Measurements from ENCODE around the gene ANAPC10. TPM values are rescaled to one million over a fixed set of nuclear protein-coding genes. Genes with fewer than 3 reads are reported as not detected.

Gene ANAPC10
- total RNA-seq, 4 donors from 2014 or later, result 13.1 to 59.0 (median 27.9) TPM

- no peaks in the 10 kb centered on the region for H3K27me3 ChIP-seq
- DNase-seq, result no peak
- no peak for TF ChIP-seq POLR2A (IDR thresholded peaks at IDR 0.05)
- TF ChIP-seq CTCF (IDR thresholded peaks at IDR 0.05), result no peak
- no peak overlapping the region for H3K4me3 ChIP-seq
- H3K27ac ChIP-seq, result no peak overlapping the region
- intact Hi-C loops (cut with DNase I; ENCODE audit: low total_unique reads), result no loop called here
- no peaks in the 10 kb centered on the region for H3K9me3 ChIP-seq
- peaks cover 5 to 7% of the 10 kb centered on the region in 2 donors for H3K4me1 ChIP-seq
- H3K36me3 ChIP-seq, result no peaks in the 10 kb centered on the region
Observed at GRCh38 chr4:145093638-145094037, 4.4 kb downstream of the ANAPC10 start.

GRCh38 chr4:145090380-145090779 is 7.6 kb downstream of the ANAPC10 start:
- H3K27me3 ChIP-seq, result no peaks in the 10 kb centered on the region
- H3K36me3 ChIP-seq, result no peaks in the 10 kb centered on the region
- intact Hi-C loops (cut with DNase I; ENCODE audit: low total_unique reads), result no loop called here
- DNase-seq, result no peak
- no peak for TF ChIP-seq CTCF (IDR thresholded peaks at IDR 0.05)
- H3K27ac ChIP-seq, result no peak overlapping the region
- H3K4me1 ChIP-seq, result no peaks in the 10 kb centered on the region
- H3K4me3 ChIP-seq, result no peak overlapping the region
- no peaks in the 10 kb centered on the region for H3K9me3 ChIP-seq

GRCh38 chr4:145083891-145084605 is 13.9 kb downstream of the ANAPC10 start:
- H3K4me1 ChIP-seq, result no peaks in the 10 kb centered on the region
- no peaks in the 10 kb centered on the region for H3K27me3 ChIP-seq
- no peak for DNase-seq
- no peaks in the 10 kb centered on the region for H3K9me3 ChIP-seq
- H3K36me3 ChIP-seq, result no peaks in the 10 kb centered on the region
- no peak overlapping the region for H3K27ac ChIP-seq
- intact Hi-C loops (cut with DNase I; ENCODE audit: low total_unique reads), result no loop called here
- H3K4me3 ChIP-seq, result no peak overlapping the region
- TF ChIP-seq CTCF (IDR thresholded peaks at IDR 0.05) (no peak), POLR2A (IDR thresholded peaks at IDR 0.05) (no peak)

- no peak for TF ChIP-seq CTCF (IDR thresholded peaks at IDR 0.05)
- TF ChIP-seq POLR2A (IDR thresholded peaks at IDR 0.05), result no peak
- H3K4me3 ChIP-seq, result no peak overlapping the region
- H3K27ac ChIP-seq, result no peak overlapping the region
- no peaks in the 10 kb centered on the region for H3K27me3 ChIP-seq
- no peaks in the 10 kb centered on the region for H3K4me1 ChIP-seq
- intact Hi-C loops (cut with DNase I; ENCODE audit: low total_unique reads), result no loop called here
- DNase-seq, result no peak
- no peaks in the 10 kb centered on the region for H3K36me3 ChIP-seq
- no peaks in the 10 kb centered on the region for H3K9me3 ChIP-seq
Observed at GRCh38 chr4:145081756-145082155, 16.2 kb downstream of the ANAPC10 start.

- H3K4me1 ChIP-seq, result no peaks in the 10 kb centered on the region
- TF ChIP-seq CTCF (IDR thresholded peaks at IDR 0.05), result no peak
- no peak for TF ChIP-seq POLR2A (IDR thresholded peaks at IDR 0.05)
- no peaks in the 10 kb centered on the region for H3K9me3 ChIP-seq
- DNase-seq, result no peak
- intact Hi-C loops (cut with DNase I; ENCODE audit: low total_unique reads), result no loop called here
- no peaks in the 10 kb centered on the region for H3K36me3 ChIP-seq
- H3K4me3 ChIP-seq, result no peak overlapping the region
- no peaks in the 10 kb centered on the region for H3K27me3 ChIP-seq
- no peak overlapping the region for H3K27ac ChIP-seq
Observed at GRCh38 chr4:145076469-145076855, 21.5 kb downstream of the ANAPC10 start.
